IMR-90 (cell line): ENCODE results near the gene ITPR2. TPM values are rescaled to one million over a fixed set of nuclear protein-coding genes. Genes with fewer than 3 reads are reported as not detected.

Experiments
- ATAC-seq: fragments of 200-7000 bp; cut with Tn5 transposase; 2 replicates; pipeline ENCODE4 v1.9.1; 2020; ENCODE audit warnings: low read depth, mild to moderate bottlenecking, moderate library complexity
- BruUV-seq: library from RNA; stranded (reverse); fragments of 400-500 nt; replicated peaks from 2 replicates; lab custom pipeline; 2021; lab: Mats Ljungman, UMichigan
- CTCF ChIA-PET: fragments of 300-600 bp; formaldehyde crosslinking; extraction: SDS; loops from one replicate; lab custom pipeline; 2021; ENCODE audit warnings: antibody characterized with exemption; lab: Yijun Ruan, JAX
- POLR2A ChIA-PET: fragments of 300-600 bp; sonication (Branson Sonifier 250); formaldehyde crosslinking; loops from one replicate; lab custom pipeline; 2022; ENCODE audit warnings: antibody characterized with exemption; ENCODE audit not compliant: unreplicated experiment; lab: Charles Lee
- DNase-seq: peaks from one replicate; pipeline ENCODE4 v3.0.0; 2013
- H2AFZ ChIP-seq: replicated peaks from 2 replicates; pipeline ENCODE3; 2013; ENCODE audit warnings: low read length, mild to moderate bottlenecking; ENCODE audit not compliant: poor library complexity
- H2AK5ac ChIP-seq: 2 replicates; pipeline ENCODE4 v1.6.1; 2013; ENCODE audit warnings: low read depth, low read length, inconsistent platforms
- H2AK9ac ChIP-seq: replicated peaks from 2 replicates; pipeline ENCODE3; 2013; ENCODE audit warnings: mild to moderate bottlenecking, low read depth, low read length, moderate library complexity; ENCODE audit not compliant: poor library complexity
- H2BK120ac ChIP-seq: 2 replicates; pipeline ENCODE4 v1.6.1; 2013; ENCODE audit warnings: low read depth, low read length, inconsistent platforms
- H2BK15ac ChIP-seq: 3 replicates; pipeline ENCODE4 v1.6.1; 2013; ENCODE audit warnings: low read depth, low read length, inconsistent platforms
- H2BK20ac ChIP-seq: 2 replicates; pipeline ENCODE4 v1.6.1; 2013; ENCODE audit warnings: low read depth, mild to moderate bottlenecking, inconsistent platforms, low read length, moderate library complexity
- H2BK5ac ChIP-seq: 2 replicates; pipeline ENCODE4 v1.6.1; 2013; ENCODE audit warnings: mild to moderate bottlenecking, low read depth, low read length, inconsistent platforms; ENCODE audit not compliant: poor library complexity, severe bottlenecking
- H3K14ac ChIP-seq: replicated peaks from 2 replicates; pipeline ENCODE4 v1.6.1; 2013; ENCODE audit warnings: low read depth, low read length, inconsistent platforms
- H3K18ac ChIP-seq: 2 replicates; pipeline ENCODE4 v1.6.1; 2013; ENCODE audit warnings: low read depth, low read length, control low read depth
- H3K23ac ChIP-seq: 2 replicates; pipeline ENCODE4 v1.6.1; 2013; ENCODE audit warnings: low read depth, low read length, inconsistent platforms
- H3K27ac ChIP-seq: 2 replicates; pipeline ENCODE4 v1.5.1; 2013; ENCODE audit warnings: mild to moderate bottlenecking, control low read depth, low read length; ENCODE audit not compliant: insufficient read depth
- H3K27me3 ChIP-seq: 2 replicates; pipeline ENCODE4 v1.6.1; 2013; ENCODE audit warnings: low read length; ENCODE audit not compliant: control insufficient read depth, insufficient read depth
- H3K36me3 ChIP-seq: 2 replicates; pipeline ENCODE4 v1.6.1; 2013; ENCODE audit warnings: low read length, mixed read lengths; ENCODE audit not compliant: control insufficient read depth, insufficient read depth
- H3K4ac ChIP-seq: 2 replicates; pipeline ENCODE4 v1.6.1; 2013; ENCODE audit warnings: low read depth, low read length, inconsistent platforms
- H3K4me1 ChIP-seq: 2 replicates; pipeline ENCODE4 v1.6.1; 2013; ENCODE audit warnings: low read length, mixed read lengths; ENCODE audit not compliant: control insufficient read depth, insufficient read depth
- H3K4me2 ChIP-seq: 2 replicates; pipeline ENCODE4 v1.6.1; 2013; ENCODE audit warnings: low read depth, mild to moderate bottlenecking, control low read depth, low read length, moderate library complexity
- H3K4me3 ChIP-seq: 2 replicates; pipeline ENCODE4 v1.5.1; 2013; ENCODE audit warnings: low read depth, mild to moderate bottlenecking, control low read depth, low read length, moderate library complexity; ENCODE audit not compliant: insufficient read depth
- H3K56ac ChIP-seq: 2 replicates; pipeline ENCODE4 v1.6.1; 2013; ENCODE audit warnings: low read length, inconsistent platforms; ENCODE audit not compliant: insufficient read depth; ENCODE audit errors: extremely low read depth
- H3K79me1 ChIP-seq, 2 experiments: 2 replicates each; pipeline ENCODE4 v1.6.1; 2013; ENCODE audit warnings: low read length in 2 of 2, inconsistent platforms in 1 of 2, low read depth in 1 of 2
- H3K9ac ChIP-seq: 2 replicates; pipeline ENCODE4 v1.6.1; 2013; ENCODE audit warnings: low read depth, low read length, control low read depth
- H3K9me1 ChIP-seq: 2 replicates; pipeline ENCODE4 v1.6.1; 2013; ENCODE audit warnings: low read length, inconsistent platforms; ENCODE audit not compliant: insufficient read depth
- H3K9me3 ChIP-seq: 2 replicates; pipeline ENCODE4 v1.6.1; 2013; ENCODE audit warnings: low read length; ENCODE audit not compliant: control insufficient read depth, insufficient read depth
- H4K20me1 ChIP-seq: 2 replicates; pipeline ENCODE4 v1.6.1; 2013; ENCODE audit warnings: low read length, inconsistent platforms; ENCODE audit not compliant: insufficient read depth
- H4K5ac ChIP-seq: 2 replicates; pipeline ENCODE4 v1.6.1; 2013; ENCODE audit warnings: mild to moderate bottlenecking, low read depth, low read length, control low read depth
- H4K8ac ChIP-seq, 2 experiments: 2 replicates each; pipeline ENCODE4 v1.6.1; 2013; ENCODE audit warnings: low read depth in 2 of 2, low read length in 2 of 2, control low read depth in 1 of 2, inconsistent platforms in 1 of 2
- H4K91ac ChIP-seq: 2 replicates; pipeline ENCODE4 v1.6.1; 2013; ENCODE audit warnings: low read depth, low read length, inconsistent platforms; ENCODE audit not compliant: insufficient read depth
- CHD1 ChIP-seq: IDR thresholded peaks from 2 replicates; pipeline ENCODE4 v1.6.1; 2012; ENCODE audit warnings: low read depth, low read length, improper control_type of control experiment
- CTCF ChIP-seq: conservative IDR thresholded peaks from 2 replicates; pipeline ENCODE4 v1.5.1; 2012; ENCODE audit warnings: mild to moderate bottlenecking, low read depth, low read length, improper control_type of control experiment
- ELK1 ChIP-seq: fragments of 150-350 bp; IDR thresholded peaks from 2 replicates; pipeline ENCODE4 v1.6.1; 2016; ENCODE audit warnings: low read depth, mild to moderate bottlenecking, low read length, moderate library complexity, borderline replicate concordance
- MAFK ChIP-seq: IDR thresholded peaks from 2 replicates; pipeline ENCODE4 v1.6.1; 2012; ENCODE audit warnings: low read depth, low read length, improper control_type of control experiment
- MXI1 ChIP-seq: IDR thresholded peaks from 2 replicates; pipeline ENCODE4 v1.6.1; 2012; ENCODE audit warnings: low read depth, mild to moderate bottlenecking, low read length, moderate library complexity, borderline replicate concordance
- NFE2L2 ChIP-seq: fragments of 150-350 bp; IDR thresholded peaks from 2 replicates; pipeline ENCODE4 v1.6.1; 2016; ENCODE audit warnings: low read depth, mild to moderate bottlenecking, low read length
- POLR2A ChIP-seq: IDR thresholded peaks from 2 replicates; pipeline ENCODE4 v1.6.1; 2012; ENCODE audit warnings: mild to moderate bottlenecking, low read depth, low read length
- RAD21 ChIP-seq: IDR thresholded peaks from 2 replicates; pipeline ENCODE4 v1.6.1; 2012; ENCODE audit warnings: low read length, improper control_type of control experiment
- RFX5 ChIP-seq: IDR thresholded peaks from 2 replicates; pipeline ENCODE4 v1.8.0; 2012; ENCODE audit warnings: low read depth, mild to moderate bottlenecking, low read length, moderate library complexity
- USF2 ChIP-seq: fragments of 150-350 bp; IDR thresholded peaks from 2 replicates; pipeline ENCODE4 v1.6.1; 2017; ENCODE audit warnings: mild to moderate bottlenecking, antibody characterized with exemption, low read length, low read depth
- WGBS, 2 experiments: methylation state at CpG; one replicate each; pipeline versions ENCODE4 v1.1.5 to v1.1.7; 2013; ENCODE audit warnings: missing lambda C conversion rate in 2 of 2; ENCODE audit not compliant: insufficient read length in 1 of 2; ENCODE audit errors: extremely low coverage in 2 of 2; 5-methylcytosine and 5-hydroxymethylcytosine counted together
- dilution Hi-C: fragments of 300-500 bp; cut with HindIII; formaldehyde crosslinking; loops from one replicate; pipeline ENCODE4 v1.14.3; 2018; ENCODE audit warnings: low sequenced_read_pairs; ENCODE audit not compliant: unreplicated experiment
- in situ Hi-C: fragments of 300-500 bp; cut with MboI; formaldehyde crosslinking; loops from 3 replicates; pipeline ENCODE4 v1.14.3; 2019; ENCODE audit warnings: low sequenced_read_pairs, inconsistent platforms, mixed read lengths
- intact Hi-C: fragments of 100-400 bp; cut with micrococcal nuclease; formaldehyde crosslinking; loops from 2 replicates; pipeline ENCODE4 v1.10.0; 2022
- polyA plus RNA-seq, 3 experiments: library from polyadenylated mRNA; depleted of rRNA; stranded (reverse); fragments of >200 nt; gene quantifications; 2 replicates each; pipeline ENCODE4 v1.2.3, GENCODE V29; 2012; ENCODE audit warnings: low replicate concordance in 1 of 3
- total RNA-seq: library from RNA; depleted of rRNA; stranded (reverse); fragments of >200 nt; gene quantifications from 2 replicates; pipeline ENCODE4 v1.2.3, GENCODE V29; 2012

ITPR2 gene
- total and polyA plus RNA-seq, 2 of the 4 experiments (the other 2 are of a cell fraction), result 1.2 to 9.0 TPM

GRCh38 chr12:26338586-26339572, 494.1 kb downstream of the ITPR2 start (continued):
- TF ChIP-seq ELK1, result no peak
- TF ChIP-seq CHD1, result no peak

- H3K4me2 ChIP-seq, result no peak overlapping the region
- dilution Hi-C loops, result no loop called here
- H3K9ac ChIP-seq, result no peak overlapping the region
- H3K9me3 ChIP-seq, result no peaks in the 10 kb centered on the region
- BruUV-seq, result no TSS peak
- no peak overlapping the region for H3K23ac ChIP-seq
- no peak overlapping the region for H3K4me3 ChIP-seq
- H2BK120ac ChIP-seq, result no peak overlapping the region
- H4K5ac ChIP-seq, result no peak overlapping the region
- H2BK20ac ChIP-seq, result no peak overlapping the region
- 83% methylated on average over 1 of the region's 6 CpGs; no CpG with 5 or more reads in 1 of the 2 experiments for WGBS, 2 experiments
- no peak overlapping the region for H2BK15ac ChIP-seq
- DNase-seq (no peak), ATAC-seq (no peak)
- no peak overlapping the region for H3K4ac ChIP-seq
- H2AK9ac ChIP-seq, result no peak overlapping the region
- no peaks in the 10 kb centered on the region for H3K36me3 ChIP-seq
- peaks cover 2% of the 10 kb centered on the region; the same call in 1 of the 2 replicates for H3K4me1 ChIP-seq
- no peak overlapping the region for H3K27ac ChIP-seq
- H3K27me3 ChIP-seq, result no peaks in the 10 kb centered on the region
- H4K8ac ChIP-seq, result no peak overlapping the region
- intact Hi-C loops, result no loop called here
- H2AK5ac ChIP-seq, result no peak overlapping the region
- no peak overlapping the region for H2BK5ac ChIP-seq
- no peak overlapping the region for H3K56ac ChIP-seq
- H3K9me1 ChIP-seq, result peaks cover 11% of the 10 kb centered on the region; the same call in 1 of the 2 replicates
- no peak overlapping the region for H2AFZ ChIP-seq
- POLR2A ChIA-PET, result no interaction called here
- H3K79me1 ChIP-seq, result no peaks in the 10 kb centered on the region
- no peak overlapping the region for H3K14ac ChIP-seq
- CTCF ChIA-PET, result no interaction called here
- H3K18ac ChIP-seq, result no peak overlapping the region
- in situ Hi-C loops, result no loop called here
- no peaks in the 10 kb centered on the region for H4K20me1 ChIP-seq
- H4K91ac ChIP-seq, result no peak overlapping the region
- TF ChIP-seq CTCF (no peak), NFE2L2 (no peak), POLR2A (no peak), USF2 (no peak), MAFK (no peak), RAD21 (no peak), ELK1 (no peak), MXI1 (no peak), RFX5 (no peak)
Observed at GRCh38 chr12:26335651-26336050, 497.3 kb downstream of the ITPR2 start.
